GM19324 (cell line): ENCODE data around the gene ANKRD17.

ENCODE experiments used
- ATAC-seq: cut with Tn5 transposase; IDR thresholded peaks from one replicate; pipeline ENCODE4 v1.9.1; 2021; ENCODE audit warnings: mild to moderate bottlenecking, moderate library complexity; ENCODE audit not compliant: unreplicated experiment, low FRiP score

The ANKRD17 gene

DNA sequence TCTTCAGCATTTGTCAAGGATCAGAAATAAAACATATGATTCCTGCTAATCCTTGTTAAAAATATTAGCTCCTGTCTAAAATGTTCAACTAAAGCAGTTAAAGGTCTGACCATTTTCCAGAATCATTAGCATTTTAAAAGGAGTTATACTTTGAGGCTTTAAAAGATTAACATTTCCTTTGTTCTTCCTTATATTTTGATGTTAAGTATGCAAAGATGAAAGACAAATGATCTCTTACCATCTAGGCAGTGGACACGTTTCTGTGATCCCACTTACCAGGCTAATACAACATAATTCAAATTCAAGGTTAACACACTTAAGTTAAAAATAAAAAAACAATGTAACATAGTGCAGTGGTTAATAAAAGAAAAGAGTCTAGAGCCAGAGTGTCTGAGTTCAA lies 127.3 kb downstream of the ANKRD17 start:
- ATAC-seq = no peak

DNA sequence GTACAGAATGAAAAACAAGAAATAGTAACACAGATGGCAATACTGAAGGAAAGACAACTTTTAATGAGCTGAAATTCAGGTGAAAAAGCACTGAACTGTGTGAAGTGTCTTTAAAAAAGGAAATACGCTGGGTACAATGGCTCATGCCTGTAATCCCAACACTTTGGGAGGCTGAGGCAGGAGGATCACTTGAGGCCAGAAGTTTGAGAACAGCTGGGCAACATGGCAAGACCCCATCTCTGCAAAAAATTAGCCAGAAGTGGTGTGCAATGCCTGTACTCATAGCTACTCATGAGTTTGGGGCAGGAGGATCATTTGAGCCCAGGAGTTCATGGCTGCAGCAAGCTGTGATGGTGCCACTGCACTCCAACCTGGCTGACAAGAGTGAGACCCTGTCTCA lies 129.3 kb downstream of the ANKRD17 start:
- no peak for ATAC-seq

DNA sequence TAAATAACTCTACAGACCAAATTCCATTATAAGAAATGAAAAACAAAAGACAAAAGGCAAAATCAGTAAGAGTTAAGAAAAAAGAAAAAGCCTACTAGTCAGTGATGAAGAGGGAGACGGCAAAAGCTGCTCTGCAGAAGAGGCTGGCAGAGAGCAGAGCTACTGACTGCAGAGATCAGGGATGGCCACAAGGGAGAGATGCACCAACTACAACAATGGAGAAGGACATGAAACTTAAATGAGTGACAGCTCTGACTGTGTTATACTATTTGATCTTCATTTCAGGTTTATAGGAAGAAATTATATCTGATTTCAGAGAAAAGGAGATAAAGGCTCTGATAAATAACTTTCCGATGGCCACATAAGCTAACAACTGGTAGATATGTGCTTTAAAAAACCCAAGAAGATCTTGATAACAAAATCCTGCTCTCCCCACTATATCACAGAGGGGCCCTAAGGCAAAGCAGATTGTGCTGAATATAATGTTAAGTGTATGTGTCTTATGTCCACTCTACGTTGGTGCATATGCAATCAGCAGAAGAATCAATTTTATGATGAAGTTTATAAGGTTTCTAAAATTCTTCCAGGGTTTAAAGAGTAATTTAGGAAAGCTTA lies 130.7 kb downstream of the ANKRD17 start:
- ATAC-seq = no peak

DNA sequence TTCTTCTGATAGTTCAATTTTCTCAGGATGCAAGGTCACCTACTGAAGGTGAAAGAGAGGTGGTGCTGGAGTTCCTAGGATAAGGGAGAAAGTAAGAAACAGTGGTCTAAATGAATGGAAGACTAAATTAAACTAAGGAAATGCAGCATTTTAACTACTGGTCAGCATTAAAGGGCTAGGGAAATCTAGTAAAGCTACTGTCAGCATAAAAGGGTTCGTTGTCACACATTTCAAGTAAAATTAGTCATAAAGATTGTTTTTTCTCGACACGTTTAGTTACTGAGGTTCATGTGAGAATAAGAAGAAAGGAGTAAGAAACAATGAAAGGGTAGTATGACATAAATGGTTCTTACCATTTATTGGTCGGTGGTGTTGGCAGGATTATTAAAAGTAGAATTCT lies 149.1 kb downstream of the ANKRD17 start:
- ATAC-seq = no peak

DNA sequence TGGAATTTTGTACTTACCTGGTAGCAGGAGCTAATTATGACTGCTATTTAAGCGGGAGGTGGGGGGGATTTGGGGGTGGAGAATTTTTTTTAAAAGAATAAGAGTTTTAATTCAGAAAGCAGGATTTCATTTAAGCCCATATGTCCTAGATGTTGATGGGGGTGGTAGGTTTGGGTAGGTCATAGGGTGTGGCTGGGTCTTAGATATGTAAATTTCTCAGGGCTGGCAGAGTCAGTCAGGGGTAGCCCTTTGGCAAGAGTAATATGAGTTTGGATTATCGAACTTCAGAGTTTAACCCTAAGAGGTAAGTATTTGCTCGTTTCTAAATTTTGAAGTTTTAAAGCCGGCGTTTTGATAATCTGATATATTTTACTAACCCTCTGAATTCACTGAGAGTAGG lies 153.9 kb downstream of the ANKRD17 start:
- ATAC-seq = no peak

DNA sequence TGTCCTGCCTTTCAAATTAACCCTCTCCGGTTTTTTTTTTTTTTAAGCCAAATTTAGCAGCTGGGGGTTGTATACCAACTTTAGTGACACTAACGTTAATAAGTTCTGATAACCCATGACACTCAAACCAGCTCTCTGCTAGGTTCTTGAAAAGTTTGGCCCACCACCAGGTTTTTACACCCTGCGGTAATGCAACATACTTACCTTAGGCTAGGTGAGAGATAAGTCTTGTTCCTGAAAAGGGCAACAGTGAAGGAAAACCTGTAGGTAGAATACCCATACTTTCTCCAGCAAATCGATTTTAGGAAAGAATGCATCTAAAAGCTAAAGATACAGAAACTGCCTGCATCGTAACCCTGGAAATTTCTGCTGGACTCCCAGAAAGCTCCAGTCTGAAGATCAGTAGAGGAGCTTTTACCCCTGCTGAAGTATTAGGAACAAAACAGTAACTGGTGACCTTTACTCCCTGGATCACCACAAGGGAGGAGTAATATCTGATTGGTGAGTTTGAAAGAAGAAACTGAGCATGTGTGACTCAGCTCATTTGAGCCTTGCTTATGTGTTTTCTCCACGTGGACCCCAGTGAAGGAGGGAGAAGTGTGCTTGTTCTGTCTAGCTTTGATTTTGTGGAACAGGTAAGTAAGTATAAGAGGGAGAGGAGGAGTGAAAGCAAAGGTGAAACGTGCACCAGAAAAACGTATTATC lies 154.6 kb downstream of the ANKRD17 start:
- ATAC-seq = no peak

DNA sequence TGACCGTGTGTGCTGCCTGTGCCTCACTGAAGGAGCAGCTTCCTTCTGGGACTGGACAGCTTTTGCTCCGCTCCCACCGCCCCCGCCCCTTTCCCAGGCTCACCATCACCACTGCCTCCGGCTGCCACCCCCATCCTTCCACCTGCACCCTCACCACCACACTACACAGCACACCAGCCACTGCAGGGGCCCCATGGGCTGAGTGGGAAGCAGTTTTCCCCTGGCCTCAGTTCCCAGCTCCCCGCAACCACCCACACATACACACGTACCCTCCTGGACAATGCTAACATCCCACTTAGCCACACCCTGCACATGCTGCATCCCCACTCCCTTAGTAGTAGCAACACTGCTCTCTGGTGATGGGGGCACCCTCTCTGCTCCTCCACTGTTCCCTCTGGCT lies 159.5 kb downstream of the ANKRD17 start:
- no peak for ATAC-seq

DNA sequence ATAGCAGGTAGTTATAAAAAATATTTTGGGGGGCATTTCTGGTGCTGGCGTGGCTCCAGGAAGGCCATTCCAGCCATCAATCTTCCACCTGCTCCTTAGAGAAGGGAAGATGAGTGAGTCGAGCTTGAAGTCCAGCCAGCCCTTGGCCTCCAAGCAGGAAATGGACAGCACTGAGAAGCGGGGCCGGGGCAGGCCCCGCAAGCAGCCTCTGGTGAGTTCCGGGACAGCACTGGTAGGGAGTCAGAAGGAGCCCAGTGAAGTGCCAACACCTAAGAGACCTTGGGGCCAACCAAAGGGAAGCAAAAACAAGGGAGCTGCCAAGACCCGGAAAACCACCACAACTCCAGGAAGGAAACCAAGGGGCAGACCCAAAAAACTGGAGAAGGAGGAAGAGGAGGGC lies 159.9 kb downstream of the ANKRD17 start:
- ATAC-seq = no peak

DNA sequence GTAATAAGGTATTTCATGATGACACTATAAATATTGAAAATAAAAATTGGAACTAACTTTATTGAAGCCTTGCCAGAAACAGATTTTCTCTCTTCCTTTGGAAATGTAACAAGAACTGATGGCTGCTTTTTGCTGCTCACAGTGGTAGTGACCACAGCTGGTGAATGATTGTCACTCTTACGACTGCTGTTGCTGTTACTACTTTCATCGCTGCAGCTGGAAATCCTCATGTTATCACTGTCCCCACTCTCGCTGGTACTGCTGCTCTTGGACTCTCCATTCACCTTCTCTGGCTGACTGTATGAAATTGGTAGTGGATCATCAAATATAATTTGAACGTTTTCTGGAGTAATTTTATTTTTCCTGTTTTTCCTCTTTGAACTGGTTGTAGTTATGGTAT lies 160.6 kb downstream of the ANKRD17 start:
- no peak for ATAC-seq

DNA sequence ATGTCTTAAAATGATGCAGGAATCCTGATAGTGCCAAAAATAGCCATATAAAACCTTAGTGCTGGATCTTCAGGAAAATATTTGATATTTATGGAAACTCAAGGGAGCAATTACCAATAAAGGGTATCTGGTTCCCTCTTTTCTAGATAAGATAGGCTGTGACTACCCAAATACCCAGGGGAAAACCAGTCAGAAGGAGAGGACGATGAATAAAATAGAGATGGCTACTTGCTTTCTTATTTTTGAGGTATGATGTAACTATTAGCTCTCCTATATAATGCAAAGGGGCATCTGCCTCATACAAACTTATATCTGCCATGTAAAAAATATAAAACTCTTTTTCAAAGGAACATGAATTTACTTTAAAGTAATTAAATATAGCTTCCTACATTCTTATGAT lies 165.7 kb downstream of the ANKRD17 start:
- ATAC-seq = no peak

DNA sequence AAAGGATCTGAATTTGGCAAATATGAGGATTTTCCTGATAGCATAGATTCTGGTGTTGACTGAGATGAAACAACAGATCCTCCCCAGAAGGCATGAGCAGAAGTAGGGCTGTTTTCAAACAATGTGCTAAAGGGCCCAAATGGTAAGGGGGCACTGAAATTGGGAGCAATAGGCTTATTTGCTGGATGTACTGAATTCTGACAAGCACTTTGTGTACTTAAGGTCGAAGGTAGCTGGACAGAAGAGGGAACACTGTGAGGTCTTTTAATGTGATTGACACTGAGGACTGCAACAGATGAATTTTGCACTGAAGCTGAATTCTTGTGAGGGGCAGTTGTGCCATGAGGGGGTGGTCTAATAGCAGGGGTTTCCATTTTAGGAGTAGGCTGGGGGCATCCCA lies 167.9 kb downstream of the ANKRD17 start:
- no peak for ATAC-seq

DNA sequence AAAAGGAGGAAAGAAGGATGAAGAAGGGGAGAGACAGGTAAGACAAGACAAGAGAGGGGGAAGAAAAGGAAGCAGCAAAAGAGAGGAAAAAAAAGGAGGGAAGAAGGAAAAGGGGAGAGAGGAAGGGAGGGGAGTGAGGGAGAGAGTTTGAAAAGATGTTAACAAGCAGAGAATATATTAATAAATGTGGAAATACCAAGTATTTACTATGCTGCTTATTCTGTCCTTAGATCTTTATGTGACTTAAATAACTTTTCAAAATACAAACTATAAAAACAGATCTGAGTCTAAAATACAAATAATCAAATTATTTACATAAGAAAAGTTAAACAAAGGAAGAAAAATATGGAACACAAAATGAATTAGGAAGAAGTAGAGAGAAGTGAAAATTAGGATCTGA lies 170.7 kb downstream of the ANKRD17 start:
- no peak for ATAC-seq

DNA sequence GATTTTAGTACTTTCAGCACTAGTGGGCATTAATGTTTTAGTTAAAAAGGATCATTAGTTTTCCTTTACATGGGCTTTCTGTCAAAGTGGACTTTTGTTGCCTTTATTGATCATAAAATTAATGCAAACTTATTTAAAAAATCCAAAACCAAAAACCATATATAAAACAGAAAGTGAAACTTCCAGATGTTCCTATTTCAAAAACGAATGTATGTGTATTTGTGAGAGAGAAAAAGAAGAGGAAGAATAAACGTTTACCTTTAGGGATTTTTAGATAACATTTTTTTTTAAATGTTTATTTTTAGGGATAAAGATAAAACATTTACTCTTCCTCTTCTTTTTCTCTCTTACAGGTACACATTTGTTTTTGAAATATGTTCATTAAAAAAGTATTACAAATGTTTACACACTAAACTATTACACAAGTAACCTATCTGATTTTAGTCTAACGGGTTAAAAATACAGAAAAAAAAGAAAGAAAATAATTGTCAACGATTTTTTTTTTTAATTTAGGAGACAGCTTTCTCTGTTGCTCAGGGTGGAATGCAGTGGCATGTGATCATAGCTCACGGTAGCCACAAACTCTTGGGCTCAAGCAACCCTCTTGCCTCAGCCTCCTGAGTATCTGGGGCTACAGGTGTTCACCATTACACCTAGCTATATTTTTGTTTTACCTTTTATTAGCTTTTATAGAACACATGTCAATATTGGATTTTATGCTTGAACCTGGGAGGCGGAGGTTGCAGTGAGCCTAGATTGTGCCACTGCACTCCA lies 172.3 kb downstream of the ANKRD17 start:
- no peak for ATAC-seq

DNA sequence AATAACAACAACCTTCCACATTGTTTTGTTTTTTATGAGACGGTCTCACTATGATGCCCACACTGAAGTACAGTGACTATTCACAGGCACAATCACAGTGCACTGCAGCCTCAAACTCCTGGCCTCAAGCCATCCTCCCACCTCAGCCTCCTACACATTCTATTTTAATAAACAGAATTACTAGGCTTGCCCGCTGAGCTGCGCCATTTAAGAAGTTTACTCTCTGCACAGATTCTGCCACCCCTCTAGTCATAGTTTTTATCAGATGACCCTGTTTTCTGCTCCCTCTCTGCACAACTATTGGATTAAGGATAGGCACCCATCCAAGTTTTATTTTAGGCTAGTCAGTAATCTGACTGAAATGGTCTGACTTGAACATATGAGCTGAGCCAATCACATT lies 177.8 kb downstream of the ANKRD17 start:
- ATAC-seq = no peak

DNA sequence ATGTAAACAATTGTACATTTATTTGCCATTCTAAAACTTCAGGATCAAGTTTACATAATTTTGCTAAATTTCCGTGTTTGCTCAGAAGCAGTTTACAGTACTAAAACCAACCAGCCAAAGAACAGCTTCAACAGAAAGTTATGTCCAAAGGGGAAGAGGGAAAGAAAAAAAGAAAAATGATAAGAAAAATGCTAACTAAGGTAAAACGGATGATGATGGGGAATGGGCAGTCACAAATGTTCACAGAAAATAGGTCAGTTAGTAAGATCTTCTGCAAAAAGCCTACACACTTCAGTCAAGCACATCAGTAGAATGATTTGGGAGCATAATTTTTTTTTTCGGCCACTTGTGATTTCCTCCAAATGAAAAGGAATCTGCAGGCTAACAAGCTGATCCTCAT lies 182.8 kb downstream of the ANKRD17 start:
- no peak for ATAC-seq

DNA sequence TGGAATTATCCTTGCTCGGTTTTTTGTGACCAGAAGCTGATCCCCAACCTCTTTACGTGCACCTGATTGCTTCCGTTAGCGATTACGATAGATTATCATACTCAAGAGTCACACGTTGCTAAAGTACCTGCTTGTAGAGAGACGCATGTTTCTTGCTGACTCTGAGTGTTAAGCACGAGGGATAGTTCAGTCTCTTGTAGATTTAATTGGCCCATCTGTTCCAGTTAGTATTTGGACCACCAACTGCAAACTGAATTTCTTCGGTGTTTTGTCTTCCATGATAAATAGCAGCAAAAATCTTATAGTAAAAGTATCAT lies 188.6 kb downstream of the ANKRD17 start:
- ATAC-seq = no peak

DNA sequence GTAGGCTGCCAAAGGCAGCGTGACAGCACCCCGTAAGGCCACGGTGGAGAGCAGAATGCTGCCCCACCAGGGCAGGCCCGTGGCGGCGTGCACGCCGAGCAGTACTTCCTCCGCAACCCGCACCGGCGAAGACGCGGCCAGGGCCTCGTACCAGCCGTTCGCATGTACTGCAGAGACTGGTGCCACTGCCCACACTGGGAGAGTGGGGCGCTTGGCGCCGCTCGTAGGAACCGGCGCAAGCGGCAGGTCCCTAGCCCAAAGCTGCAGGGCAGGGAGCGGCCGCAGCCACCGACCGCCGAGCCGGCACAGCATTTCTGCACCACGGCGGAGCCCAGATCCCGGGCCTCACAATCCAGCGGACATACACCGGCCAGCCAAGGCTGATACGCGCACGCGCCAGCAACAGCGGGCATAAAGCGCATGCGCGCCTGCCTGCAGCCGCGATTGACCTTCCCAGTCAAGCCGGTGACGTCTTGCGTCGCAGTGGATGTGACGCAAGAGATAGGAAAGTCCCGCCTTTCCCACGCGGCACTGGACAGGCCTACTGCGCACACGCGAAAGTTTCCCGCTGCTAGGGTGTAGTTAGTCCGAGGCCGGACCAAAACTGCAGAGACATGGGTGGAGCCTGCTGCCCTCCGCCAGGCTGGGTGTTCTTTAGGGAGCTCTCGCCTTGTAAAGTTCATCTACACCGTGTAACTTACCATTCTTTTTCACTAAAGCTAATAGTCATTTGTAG lies 189.1 kb downstream of the ANKRD17 start, which contains the start of gene COX18:
COX18 (minus strand) TSS at position 379 of the 736 bp plus-strand sequence; CDS start at position 312, 67 bp downstream.
- ATAC-seq = peak; percentile 91

DNA sequence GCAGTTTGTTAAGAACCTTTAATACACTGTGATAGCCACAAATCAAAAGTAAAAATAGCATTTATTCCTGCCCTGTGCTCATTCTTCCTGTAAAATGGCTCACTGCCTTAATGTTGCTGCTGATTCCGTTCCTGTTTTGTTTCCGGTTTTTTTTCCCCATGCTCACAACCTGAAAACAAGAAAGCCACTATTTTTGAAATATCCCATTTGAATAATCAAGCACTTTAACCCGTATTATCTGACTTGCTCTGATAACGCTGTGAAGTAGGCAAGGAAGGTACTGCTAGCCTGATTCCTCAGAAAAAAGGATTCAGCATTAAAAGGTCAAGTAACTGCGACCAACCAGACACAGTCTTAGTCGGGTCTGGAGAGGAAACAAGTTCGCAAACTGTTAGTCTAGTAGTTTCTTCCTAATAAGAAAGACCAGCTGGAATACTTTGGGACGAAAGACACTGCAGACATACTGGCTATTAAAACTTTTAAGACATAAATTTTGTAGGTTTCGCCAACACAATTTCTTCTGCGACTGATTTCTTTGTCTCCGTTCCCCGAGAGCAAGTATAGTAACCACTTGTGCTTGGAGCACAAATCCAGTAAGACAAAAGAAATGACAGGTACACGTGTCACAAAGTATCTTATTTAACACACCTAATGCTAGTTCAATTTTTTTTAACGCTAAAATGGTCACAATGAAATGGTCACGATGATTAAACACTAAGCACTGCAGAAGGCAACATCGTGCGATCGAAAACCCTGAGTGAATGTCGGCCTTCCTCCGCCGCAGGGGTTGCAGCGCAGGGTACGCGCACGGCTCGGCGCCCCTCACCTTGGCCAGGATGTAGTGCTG lies 189.9 kb downstream of the ANKRD17 start:
- ATAC-seq = peak; percentile 1

DNA sequence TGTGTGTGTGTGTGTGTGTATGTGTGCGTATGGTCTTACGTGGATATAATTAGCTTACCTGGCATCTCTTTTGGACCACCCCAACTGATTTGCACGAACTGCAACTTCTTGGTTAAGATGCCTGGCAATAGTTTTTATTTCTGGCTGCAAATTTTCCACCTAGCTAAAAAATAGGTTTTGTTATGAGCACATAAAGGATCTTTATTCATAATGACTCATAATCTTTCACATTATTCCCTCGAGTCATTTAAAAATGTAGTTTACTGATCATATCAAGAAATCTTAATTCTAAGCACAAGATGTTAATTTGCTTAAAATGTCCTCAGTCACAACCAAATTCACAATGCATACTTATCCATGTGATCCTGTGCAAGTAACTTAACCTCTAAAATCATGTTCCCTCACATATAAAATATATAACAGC lies 190.6 kb downstream of the ANKRD17 start:
- no peak for ATAC-seq

DNA sequence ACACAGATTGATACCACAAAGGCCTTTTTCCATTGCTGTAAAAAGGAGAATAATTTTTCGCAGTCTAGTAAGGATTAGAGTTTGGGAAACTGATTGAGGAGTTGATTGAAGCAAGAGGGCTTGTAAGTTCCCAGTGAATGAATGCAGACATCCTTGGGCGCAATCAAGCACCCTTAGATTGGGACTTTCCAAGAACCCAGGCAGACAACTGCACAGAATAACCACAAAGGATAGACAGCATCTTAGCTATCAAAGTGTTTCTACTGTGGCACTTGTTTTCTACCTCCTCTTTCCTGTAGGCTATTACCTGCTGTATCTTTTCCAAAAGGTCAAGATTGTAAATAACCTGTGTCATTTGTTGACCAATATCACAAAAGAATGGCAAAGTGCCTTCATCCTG lies 191.7 kb downstream of the ANKRD17 start:
- ATAC-seq = no peak
